ENCODE measurements around the gene IL18R1. TPM values are rescaled to one million over a fixed set of nuclear protein-coding genes. Genes with fewer than 3 reads are reported as not detected.

Gene IL18R1
- total RNA-seq, 4 donors from 2014 or later, result 1.3 to 10.4 (median 4.6) TPM

GRCh38 chr2:102446936-102447335 is 91.3 kb downstream of the IL18R1 start:
- Histone ChIP-seq H3K27ac (no peak overlapping the region), H3K36me3 (no peaks in the 10 kb centered on the region), H3K4me3 (no peak overlapping the region), H3K4me1 (no peaks in the 10 kb centered on the region), H3K9me3 (no peaks in the 10 kb centered on the region), H3K27me3 (no peaks in the 10 kb centered on the region)
- intact Hi-C loops (cut with DNase I; ENCODE audit: low total_unique reads), result no loop called here
- TF ChIP-seq, protein P1, sequence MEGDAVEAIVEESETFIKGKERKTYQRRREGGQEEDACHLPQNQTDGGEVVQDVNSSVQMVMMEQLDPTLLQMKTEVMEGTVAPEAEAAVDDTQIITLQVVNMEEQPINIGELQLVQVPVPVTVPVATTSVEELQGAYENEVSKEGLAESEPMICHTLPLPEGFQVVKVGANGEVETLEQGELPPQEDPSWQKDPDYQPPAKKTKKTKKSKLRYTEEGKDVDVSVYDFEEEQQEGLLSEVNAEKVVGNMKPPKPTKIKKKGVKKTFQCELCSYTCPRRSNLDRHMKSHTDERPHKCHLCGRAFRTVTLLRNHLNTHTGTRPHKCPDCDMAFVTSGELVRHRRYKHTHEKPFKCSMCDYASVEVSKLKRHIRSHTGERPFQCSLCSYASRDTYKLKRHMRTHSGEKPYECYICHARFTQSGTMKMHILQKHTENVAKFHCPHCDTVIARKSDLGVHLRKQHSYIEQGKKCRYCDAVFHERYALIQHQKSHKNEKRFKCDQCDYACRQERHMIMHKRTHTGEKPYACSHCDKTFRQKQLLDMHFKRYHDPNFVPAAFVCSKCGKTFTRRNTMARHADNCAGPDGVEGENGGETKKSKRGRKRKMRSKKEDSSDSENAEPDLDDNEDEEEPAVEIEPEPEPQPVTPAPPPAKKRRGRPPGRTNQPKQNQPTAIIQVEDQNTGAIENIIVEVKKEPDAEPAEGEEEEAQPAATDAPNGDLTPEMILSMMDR (IDR thresholded peaks at IDR 0.05), result no peak
- no peak for TF ChIP-seq POLR2A (IDR thresholded peaks at IDR 0.05)
- no peak for DNase-seq

Small RNA genes within 50 kb of the gene (microRNA-seq; reads per million reads assigned to microRNA genes)
- 1.5 reads per million for gene MIR4772 (ENCODE audit: borderline microRNAs expressed, borderline replicate concordance)

Small RNA genes within 50 kb of the gene (small RNA-seq; reads per million reads assigned to genes)
- gene MIR4772, result not detected

Other genes with a start within 250 kb of the IL18R1 start
- gene IL1R1, start 213.1 kb upstream of the IL18R1 start, total RNA-seq, result 10 to 100 TPM; 43.8 to 94.9 (median 70.1) TPM
- 1 to 10 TPM in 1 of 4 donors, under 1 TPM in 1, not detected in 2; 0.70 to 1.3 TPM for gene IL1RL2, start 168.8 kb upstream of the IL18R1 start, total RNA-seq
- 10 to 100 TPM in 1 of 4 donors, 1 to 10 TPM in 3; 1.7 to 12.3 (median 6.8) TPM for gene IL1RL1, start 44.2 kb upstream of the IL18R1 start, total RNA-seq
- 1 to 10 TPM in 2 of 4 donors, under 1 TPM in 2; 0.29 to 1.9 (median 0.76) TPM for gene IL18RAP, start 67.4 kb downstream of the IL18R1 start, total RNA-seq
- 1 to 10 TPM in 1 of 4 donors, not detected in 3; 1.2 TPM for gene SLC9A4, start 117.4 kb downstream of the IL18R1 start, total RNA-seq